H1 (cell line): Measurements from ENCODE around the gene PRTN3. TPM values are rescaled to one million over a fixed set of nuclear protein-coding genes. Genes with fewer than 3 reads are reported as not detected.

Experiments used
- RAD21 ChIP-seq, 2 experiments: IDR thresholded peaks in 1 of 2; conservative IDR thresholded peaks in 1 of 2; 2 replicates each; pipeline ENCODE4 v1.6.1; 2011; ENCODE audit warnings: low read depth in 2 of 2, low read length in 2 of 2, improper control_type of control experiment in 1 of 2, inconsistent platforms in 1 of 2, mild to moderate bottlenecking in 1 of 2, moderate library complexity in 1 of 2
- RXRA ChIP-seq: IDR thresholded peaks from 2 replicates; pipeline ENCODE4 v1.6.1; 2011; ENCODE audit warnings: low read depth, mild to moderate bottlenecking, low read length, moderate library complexity; ENCODE audit not compliant: insufficient read depth
- polyA plus RNA-seq, 7 experiments: library from polyadenylated mRNA; depleted of rRNA in 3 of 7; stranded (reverse) in 5 of 7; unstranded in 2 of 7; fragments of >200 nt in 5 of 7; fragments of 200-250 nt in 2 of 7; gene quantifications; 1 replicate in 5 of 7; 2 replicates in 1 of 7; 4 replicates in 1 of 7; pipeline versions ENCODE4 v1.2.1 to v1.2.3, GENCODE V29; 2011 to 2013; ENCODE audit warnings: missing spikeins in 2 of 7, mixed read lengths in 2 of 7
- total RNA-seq: library from RNA; stranded (reverse); fragmentation: NEBNext Ultra II Directional; extraction: Animal tissue kit (Norgen Biotek cat#: 25700); gene quantifications from 2 replicates; pipeline ENCODE4 v1.2.1, GENCODE V29; 2021

The PRTN3 gene
- total and polyA plus RNA-seq, 2 of the 8 experiments (the other 6 are each of a cell fraction or from before 2014, with no cell fraction given) = 0.39 to 2.1 TPM

DNA sequence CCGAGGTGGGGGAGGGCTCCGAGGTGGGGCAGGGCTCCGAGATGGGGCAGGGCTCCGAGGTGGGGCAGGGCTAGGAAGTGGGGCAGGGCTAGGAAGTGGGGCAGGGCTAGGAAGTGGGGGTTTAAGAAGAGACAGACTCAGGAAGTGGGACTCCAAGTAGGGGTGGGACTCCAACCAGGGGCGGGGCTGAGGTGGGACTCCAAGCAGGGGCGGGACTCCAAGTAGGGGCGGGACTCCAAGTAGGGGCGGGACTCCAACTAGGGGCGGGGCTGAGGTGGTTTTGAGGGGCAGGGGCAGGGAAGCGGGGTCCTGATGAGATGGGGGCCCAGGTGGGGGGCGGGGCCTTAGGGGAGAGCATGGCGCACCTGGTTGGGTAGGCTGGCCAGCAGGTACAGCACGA is 32.3 kb downstream of the PRTN3 start (continued):
- TF ChIP-seq RXRA (no peak), RAD21 (IDR thresholded peaks at IDR 0.05 in 1 of 2, conservative IDR thresholded peaks at IDR 0.05 in 1 of 2; ENCODE audit: low read depth in 2 of 2, low read length in 2 of 2) (no peak)
